H1 (cell line): ENCODE data around the gene KISS1. TPM values are rescaled to one million over a fixed set of nuclear protein-coding genes. Genes with fewer than 3 reads are reported as not detected.

ENCODE experiments used
- CTCF ChIA-PET: fragments of 300-600 bp; sonication (Branson Sonifier 250); formaldehyde crosslinking; loops from one replicate; lab custom pipeline; 2021; ENCODE audit not compliant: partially characterized antibody; lab: Charles Lee
- POLR2A ChIA-PET: fragments of 300-600 bp; sonication (Branson Sonifier 250); formaldehyde crosslinking; loops from one replicate; lab custom pipeline; 2021; ENCODE audit warnings: inconsistent platforms; ENCODE audit not compliant: partially characterized antibody; lab: Charles Lee
- DNase-seq, 2 experiments: peaks; one replicate each; pipeline versions ENCODE4 v3.0.0 to v3.0.0-alpha.2; 2010 to 2022; ENCODE audit warnings: low spot score in 2 of 2, low read depth in 1 of 2, mixed read lengths in 1 of 2
- FAIRE-seq: peaks from 2 replicates; lab custom pipeline; 2011; peaks lifted over from hg19 to GRCh38; lab: Jason Lieb, UNC
- H2AFZ ChIP-seq: 2 replicates; pipeline ENCODE4 v1.8.1; 2012; ENCODE audit warnings: low read length, inconsistent platforms
- H2AK5ac ChIP-seq: 2 replicates; pipeline ENCODE4 v1.6.1; 2013; ENCODE audit warnings: low read depth, low read length
- H2BK120ac ChIP-seq: replicated peaks from 2 replicates; pipeline ENCODE3; 2013; ENCODE audit warnings: low read depth, low read length, inconsistent platforms
- H2BK12ac ChIP-seq: 2 replicates; pipeline ENCODE4 v1.6.1; 2013; ENCODE audit warnings: low read depth, low read length
- H2BK15ac ChIP-seq: 2 replicates; pipeline ENCODE4 v1.6.1; 2013; ENCODE audit warnings: low read length
- H2BK20ac ChIP-seq: 2 replicates; pipeline ENCODE4 v1.6.1; 2013; ENCODE audit warnings: low read length
- H2BK5ac ChIP-seq: 2 replicates; pipeline ENCODE4 v1.6.1; 2013; ENCODE audit warnings: low read depth, low read length
- H3K14ac ChIP-seq: 2 replicates; pipeline ENCODE4 v1.6.1; 2013; ENCODE audit warnings: inconsistent platforms; ENCODE audit not compliant: insufficient read length
- H3K18ac ChIP-seq: 2 replicates; pipeline ENCODE4 v1.6.1; 2013; ENCODE audit warnings: low read length; ENCODE audit errors: extremely low read depth
- H3K23ac ChIP-seq: 2 replicates; pipeline ENCODE4 v1.6.1; 2013; ENCODE audit warnings: inconsistent platforms; ENCODE audit not compliant: insufficient read length
- H3K23me2 ChIP-seq: 2 replicates; pipeline ENCODE4 v1.6.1; 2013; ENCODE audit warnings: low read depth, low read length
- H3K27ac ChIP-seq: 2 replicates; pipeline ENCODE4 v1.6.1; 2011; ENCODE audit warnings: low read depth, low read length, inconsistent platforms
- H3K27me3 ChIP-seq, 4 experiments: replicated peaks in 1 of 4; 1 replicate in 1 of 4; 2 replicates in 3 of 4; pipeline versions ENCODE4 v1.6.1 to v1.8.1; 2011 to 2013; ENCODE audit warnings: low read length in 3 of 4, mild to moderate bottlenecking in 3 of 4, inconsistent platforms in 2 of 4, mixed read lengths in 2 of 4, moderate library complexity in 1 of 4; ENCODE audit not compliant: control insufficient read depth in 3 of 4, insufficient read depth in 3 of 4; ENCODE audit errors: extremely low read depth in 1 of 4
- H3K36me3 ChIP-seq, 4 experiments: 2 replicates each; pipeline versions ENCODE4 v1.6.1 to v1.8.1; 2011 to 2013; ENCODE audit warnings: mild to moderate bottlenecking in 4 of 4, low read length in 3 of 4, moderate library complexity in 2 of 4, control low read depth in 1 of 4, inconsistent platforms in 1 of 4; ENCODE audit not compliant: insufficient read depth in 4 of 4, control insufficient read depth in 2 of 4
- H3K4ac ChIP-seq: replicated peaks from 2 replicates; pipeline ENCODE3; 2013; ENCODE audit warnings: low read length, low read depth, mixed read lengths, inconsistent platforms; ENCODE audit not compliant: insufficient read length
- H3K4me1 ChIP-seq, 4 experiments: replicated peaks in 1 of 4; 1 replicate in 1 of 4; 2 replicates in 3 of 4; pipeline versions ENCODE4 v1.6.1 to v1.8.1; 2011 to 2013; ENCODE audit warnings: low read length in 3 of 4, inconsistent platforms in 2 of 4, mixed read lengths in 1 of 4; ENCODE audit not compliant: insufficient read depth in 4 of 4, control insufficient read depth in 3 of 4
- H3K4me2 ChIP-seq, 2 experiments: 2 replicates each; pipeline versions ENCODE4 v1.6.1 to v1.8.1; 2011 to 2013; ENCODE audit warnings: low read depth in 2 of 2, low read length in 2 of 2, control low read depth in 1 of 2, inconsistent platforms in 1 of 2, mild to moderate bottlenecking in 1 of 2; ENCODE audit not compliant: insufficient read depth in 1 of 2
- H3K4me3 ChIP-seq, 4 experiments: fragments of 200-600, 300-600 bp in 1 of 4; sonication (generic), shearing (Covaris generic), sonication (Bioruptor Twin) in 1 of 4; 2 replicates each; pipeline versions ENCODE4 v1.5.1 to v1.8.1; 2011 to 2016; ENCODE audit warnings: low read length in 4 of 4, low read depth in 3 of 4, control low read depth in 2 of 4, inconsistent platforms in 2 of 4, mild to moderate bottlenecking in 2 of 4, mixed read lengths in 1 of 4, moderate library complexity in 1 of 4; ENCODE audit not compliant: insufficient read depth in 2 of 4; ENCODE audit errors: extremely low read depth in 1 of 4
- H3K56ac ChIP-seq: replicated peaks from 2 replicates; pipeline ENCODE3; 2013; ENCODE audit warnings: low read depth, mild to moderate bottlenecking, mixed read lengths, low read length, inconsistent platforms; ENCODE audit not compliant: insufficient read length
- H3K79me1 ChIP-seq: 2 replicates; pipeline ENCODE4 v1.6.1; 2013; ENCODE audit warnings: low read depth, low read length, control low read depth
- H3K79me2 ChIP-seq, 2 experiments: 2 replicates each; pipeline versions ENCODE4 v1.6.1 to v1.8.1; 2012 to 2013; ENCODE audit warnings: low read length in 2 of 2, mild to moderate bottlenecking in 2 of 2, inconsistent platforms in 1 of 2; ENCODE audit not compliant: insufficient read depth in 2 of 2, control insufficient read depth in 1 of 2
- H3K9ac ChIP-seq, 4 experiments: replicated peaks in 1 of 4; 1 replicate in 1 of 4; 2 replicates in 3 of 4; pipeline versions ENCODE4 v1.6.1 to v1.8.1; 2011 to 2013; ENCODE audit warnings: low read depth in 3 of 4, low read length in 3 of 4, control low read depth in 2 of 4, mild to moderate bottlenecking in 2 of 4, moderate library complexity in 2 of 4, inconsistent platforms in 1 of 4; ENCODE audit errors: extremely low read depth in 1 of 4
- H3K9me3 ChIP-seq, 2 experiments: 2 replicates each; pipeline versions ENCODE4 v1.6.1 to v1.8.1; 2012 to 2013; ENCODE audit warnings: mild to moderate bottlenecking in 2 of 2, moderate library complexity in 2 of 2, control low read depth in 1 of 2, inconsistent platforms in 1 of 2, low read depth in 1 of 2, low read length in 1 of 2, mixed read lengths in 1 of 2; ENCODE audit not compliant: insufficient read depth in 2 of 2
- H4K20me1 ChIP-seq, 2 experiments: replicated peaks in 1 of 2; 2 replicates each; pipeline versions ENCODE3 to v1.8.1; 2011 to 2013; ENCODE audit warnings: inconsistent platforms in 2 of 2, low read length in 2 of 2, mild to moderate bottlenecking in 1 of 2; ENCODE audit not compliant: insufficient read depth in 2 of 2, control insufficient read depth in 1 of 2
- H4K5ac ChIP-seq: 2 replicates; pipeline ENCODE4 v1.6.1; 2013; ENCODE audit warnings: low read length, low read depth, mixed read lengths, inconsistent platforms; ENCODE audit not compliant: insufficient read length
- H4K8ac ChIP-seq: 2 replicates; pipeline ENCODE4 v1.8.0; 2013; ENCODE audit warnings: mild to moderate bottlenecking, moderate library complexity, low read length, inconsistent platforms; ENCODE audit not compliant: insufficient read depth; ENCODE audit errors: extremely low read depth
- H4K91ac ChIP-seq: replicated peaks from 2 replicates; pipeline ENCODE3; 2013; ENCODE audit warnings: low read length, mixed read lengths, inconsistent platforms; ENCODE audit not compliant: insufficient read length
- EGR1 ChIP-seq: IDR thresholded peaks from 2 replicates; pipeline ENCODE4 v1.6.1; 2011; ENCODE audit warnings: low read depth, low read length, borderline replicate concordance
- NRF1 ChIP-seq: IDR thresholded peaks from 2 replicates; pipeline ENCODE4 v1.6.1; 2011; ENCODE audit warnings: mild to moderate bottlenecking, low read depth, low read length, improper control_type of control experiment
- PHF8 ChIP-seq: fragments of 200-600 bp; sonication (generic); conservative IDR thresholded peaks from 2 replicates; pipeline ENCODE4 v1.7.1; 2012; ENCODE audit warnings: low read depth, mild to moderate bottlenecking, inconsistent platforms, low read length, moderate library complexity
- SP1 ChIP-seq: IDR thresholded peaks from 2 replicates; pipeline ENCODE4 v1.6.1; 2011; ENCODE audit warnings: low read depth, low read length
- SP2 ChIP-seq: IDR thresholded peaks from 2 replicates; pipeline ENCODE4 v1.6.1; 2012; ENCODE audit warnings: mild to moderate bottlenecking, low read length, inconsistent platforms
- SUZ12 ChIP-seq: fragments of 200-600 bp; sonication (generic); IDR thresholded peaks from 2 replicates; pipeline ENCODE4 v1.6.1; 2012; ENCODE audit warnings: mild to moderate bottlenecking, inconsistent platforms, low read length, moderate library complexity, mixed read lengths
- WGBS, 2 experiments: shearing (Covaris generic) in 1 of 2; methylation state at CpG; one replicate each; pipeline versions ENCODE4 v1.1.6 to v1.1.7; 2013 to 2015; ENCODE audit warnings: low lambda C conversion rate in 2 of 2, mixed read lengths in 2 of 2, inconsistent platforms in 1 of 2, low coverage in 1 of 2, missing lambda C conversion rate in 1 of 2; ENCODE audit not compliant: insufficient replicate concordance in 2 of 2, insufficient coverage in 1 of 2, insufficient read length in 1 of 2; ENCODE audit errors: extremely low coverage in 1 of 2, missing lambda C conversion rate in 1 of 2; 5-methylcytosine and 5-hydroxymethylcytosine counted together
- polyA plus RNA-seq, 7 experiments: library from polyadenylated mRNA; depleted of rRNA in 3 of 7; stranded (reverse) in 5 of 7; unstranded in 2 of 7; fragments of >200 nt in 5 of 7; fragments of 200-250 nt in 2 of 7; gene quantifications; 1 replicate in 5 of 7; 2 replicates in 1 of 7; 4 replicates in 1 of 7; pipeline versions ENCODE4 v1.2.1 to v1.2.3, GENCODE V29; 2011 to 2013; ENCODE audit warnings: missing spikeins in 2 of 7, mixed read lengths in 2 of 7
- total RNA-seq: library from RNA; stranded (reverse); fragmentation: NEBNext Ultra II Directional; extraction: Animal tissue kit (Norgen Biotek cat#: 25700); gene quantifications from 2 replicates; pipeline ENCODE4 v1.2.1, GENCODE V29; 2021

Gene KISS1
- total and polyA plus RNA-seq, 2 of the 8 experiments (the other 6 are each of a cell fraction or from before 2014, with no cell fraction given): 0.71 TPM; not detected in 1

- Histone ChIP-seq H3K9me3 (peaks cover 14 to 25% of the 10 kb centered on the region in 2 experiments), H3K23me2 (no peaks in the 10 kb centered on the region), H3K4ac (no peak overlapping the region), H2BK5ac (no peak overlapping the region), H3K36me3 (no peaks in the 10 kb centered on the region; a peak in 1 of 8 replicates), H4K5ac (no peak overlapping the region), H3K4me1 (no peaks in the 10 kb centered on the region), H3K18ac (no peak overlapping the region), H3K79me2 (no peaks in the 10 kb centered on the region), H2AFZ (no peak overlapping the region), H3K23ac (no peak overlapping the region), H2BK12ac (no peak overlapping the region), H2BK20ac (no peak overlapping the region; the same call in 1 of the 2 replicates), H3K79me1 (no peaks in the 10 kb centered on the region), H3K27me3 (0 out of 7 replicates have a peak, but pooled peaks cover 0 to 2% (median under 1%) of the 10 kb centered on the region in 4 experiments), H2AK5ac (no peak overlapping the region), H4K8ac (no peak overlapping the region), H3K4me3 (no peak overlapping the region), H3K9ac (no peak overlapping the region), H4K20me1 (no peaks in the 10 kb centered on the region), H4K91ac (no peak overlapping the region), H3K27ac (no peak overlapping the region), H3K4me2 (no peak overlapping the region), H3K56ac (no peak overlapping the region), H3K14ac (no peak overlapping the region), H2BK120ac (no peak overlapping the region), H2BK15ac (no peak overlapping the region)
- ChIA-PET POLR2A (interaction anchor here (1.2 kb wide), 1 partner anchor 14 kb away, joined by 3 read pairs; no protein-coding TSS in a partner anchor), CTCF (interaction anchor here (0.7 to 10.6 kb wide), 8 partner anchors 12 to 226 kb away, joined by 3 to 106 read pairs (median 3); no protein-coding TSS in a partner anchor)
- FAIRE-seq (no peak), DNase-seq (no peak)
- 89% methylated on average over 2 of the region's 2 CpGs; no CpG with 5 or more reads in 1 of the 2 experiments for WGBS, 2 experiments
- TF ChIP-seq EGR1 (no peak), PHF8 (no peak), NRF1 (no peak), SUZ12 (no peak), SP1 (no peak), SP2 (no peak)
Observed at GRCh38 chr1:204172404-204173029, 23.8 kb downstream of the KISS1 start.
